Lower leg skin (tissue), 3 donors: ENCODE results near the gene HEBP1.

ENCODE experiments used
- POLR2A ChIP-seq, 2 donors: fragments of 450-650 bp; IDR thresholded peaks; one replicate each; pipeline ENCODE4 v1.6.1; 2016 to 2017; ENCODE audit warnings: antibody characterized with exemption in 2 of 2, mild to moderate bottlenecking in 1 of 2, moderate library complexity in 1 of 2
- TF ChIP-seq, protein P1 (sequence below), 3 donors: fragments of 450-650 bp; IDR thresholded peaks; one replicate each; pipeline ENCODE4 v1.5.1; 2016; ENCODE audit warnings: antibody characterized with exemption in 3 of 3, mild to moderate bottlenecking in 3 of 3, moderate library complexity in 2 of 3

DNA sequence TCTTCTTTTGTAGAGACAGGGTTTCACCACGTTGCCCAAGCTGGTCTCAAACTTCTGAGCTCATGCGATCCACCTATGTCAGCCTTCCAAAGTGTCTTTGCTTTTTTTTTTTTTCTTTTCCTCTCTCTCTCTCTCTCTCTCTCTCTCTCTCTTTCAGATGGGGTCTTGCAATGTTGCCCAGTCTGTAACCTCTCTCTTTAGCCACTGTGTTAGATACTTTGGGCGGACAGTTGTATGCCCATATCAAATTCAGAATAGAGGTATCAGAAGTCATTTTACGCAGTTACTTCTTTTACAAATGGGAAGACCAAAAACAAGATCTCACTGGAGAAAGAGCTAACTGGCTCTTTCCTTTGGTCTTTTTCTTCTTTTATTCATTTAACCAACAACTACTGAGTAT lies 6.7 kb downstream of the HEBP1 start:
- TF ChIP-seq, protein P1, sequence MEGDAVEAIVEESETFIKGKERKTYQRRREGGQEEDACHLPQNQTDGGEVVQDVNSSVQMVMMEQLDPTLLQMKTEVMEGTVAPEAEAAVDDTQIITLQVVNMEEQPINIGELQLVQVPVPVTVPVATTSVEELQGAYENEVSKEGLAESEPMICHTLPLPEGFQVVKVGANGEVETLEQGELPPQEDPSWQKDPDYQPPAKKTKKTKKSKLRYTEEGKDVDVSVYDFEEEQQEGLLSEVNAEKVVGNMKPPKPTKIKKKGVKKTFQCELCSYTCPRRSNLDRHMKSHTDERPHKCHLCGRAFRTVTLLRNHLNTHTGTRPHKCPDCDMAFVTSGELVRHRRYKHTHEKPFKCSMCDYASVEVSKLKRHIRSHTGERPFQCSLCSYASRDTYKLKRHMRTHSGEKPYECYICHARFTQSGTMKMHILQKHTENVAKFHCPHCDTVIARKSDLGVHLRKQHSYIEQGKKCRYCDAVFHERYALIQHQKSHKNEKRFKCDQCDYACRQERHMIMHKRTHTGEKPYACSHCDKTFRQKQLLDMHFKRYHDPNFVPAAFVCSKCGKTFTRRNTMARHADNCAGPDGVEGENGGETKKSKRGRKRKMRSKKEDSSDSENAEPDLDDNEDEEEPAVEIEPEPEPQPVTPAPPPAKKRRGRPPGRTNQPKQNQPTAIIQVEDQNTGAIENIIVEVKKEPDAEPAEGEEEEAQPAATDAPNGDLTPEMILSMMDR (IDR thresholded peaks at IDR 0.05), result no peak
- TF ChIP-seq POLR2A (IDR thresholded peaks at IDR 0.05), result no peak
